Testis (tissue), 2 donors: ENCODE data around the gene MACROD2.

ENCODE experiments used
- POLR2A ChIP-seq: fragments of 450-650 bp; IDR thresholded peaks from one replicate; pipeline ENCODE4 v1.6.1; 2017; ENCODE audit warnings: antibody characterized with exemption, mild to moderate bottlenecking, moderate library complexity
- TF ChIP-seq, protein P1 (sequence below), 3 experiments: fragments of 450-650 bp in 2 of 3; fragments of 200-600 bp in 1 of 3; sonication (generic) in 1 of 3; IDR thresholded peaks; one replicate each; pipeline ENCODE4 v1.5.1; 2016 to 2019; ENCODE audit warnings: antibody characterized with exemption in 3 of 3, mild to moderate bottlenecking in 2 of 3, moderate library complexity in 1 of 3

DNA sequence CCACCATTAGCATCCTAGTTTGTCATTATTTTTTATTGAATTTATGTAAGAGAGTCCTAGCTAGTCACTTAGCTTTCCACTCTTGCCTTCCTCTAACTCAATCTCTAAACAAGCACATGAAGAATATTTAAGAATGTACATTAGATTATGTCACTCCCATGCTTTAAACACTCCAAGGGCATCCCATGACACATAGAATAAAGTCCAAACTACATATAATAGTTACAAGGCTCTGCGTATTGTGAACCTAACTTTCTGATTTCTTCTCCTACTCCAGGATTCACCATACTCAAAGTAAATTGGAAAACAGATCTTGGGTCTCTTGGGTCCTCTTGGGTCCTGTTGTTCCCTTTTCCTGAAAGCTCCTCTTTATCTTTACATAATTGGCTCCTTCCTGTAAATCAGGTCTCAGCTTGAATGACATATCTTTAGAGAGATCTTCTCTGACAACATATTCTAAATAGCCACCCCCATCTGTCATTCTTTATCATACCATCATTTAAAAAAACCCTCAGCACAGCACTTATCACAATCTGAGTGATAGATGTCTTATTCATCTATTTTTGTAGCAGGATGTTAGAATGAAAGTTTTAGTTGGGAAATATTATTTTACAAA is 1384.5 kb downstream of the MACROD2 start:
- TF ChIP-seq, protein P1, sequence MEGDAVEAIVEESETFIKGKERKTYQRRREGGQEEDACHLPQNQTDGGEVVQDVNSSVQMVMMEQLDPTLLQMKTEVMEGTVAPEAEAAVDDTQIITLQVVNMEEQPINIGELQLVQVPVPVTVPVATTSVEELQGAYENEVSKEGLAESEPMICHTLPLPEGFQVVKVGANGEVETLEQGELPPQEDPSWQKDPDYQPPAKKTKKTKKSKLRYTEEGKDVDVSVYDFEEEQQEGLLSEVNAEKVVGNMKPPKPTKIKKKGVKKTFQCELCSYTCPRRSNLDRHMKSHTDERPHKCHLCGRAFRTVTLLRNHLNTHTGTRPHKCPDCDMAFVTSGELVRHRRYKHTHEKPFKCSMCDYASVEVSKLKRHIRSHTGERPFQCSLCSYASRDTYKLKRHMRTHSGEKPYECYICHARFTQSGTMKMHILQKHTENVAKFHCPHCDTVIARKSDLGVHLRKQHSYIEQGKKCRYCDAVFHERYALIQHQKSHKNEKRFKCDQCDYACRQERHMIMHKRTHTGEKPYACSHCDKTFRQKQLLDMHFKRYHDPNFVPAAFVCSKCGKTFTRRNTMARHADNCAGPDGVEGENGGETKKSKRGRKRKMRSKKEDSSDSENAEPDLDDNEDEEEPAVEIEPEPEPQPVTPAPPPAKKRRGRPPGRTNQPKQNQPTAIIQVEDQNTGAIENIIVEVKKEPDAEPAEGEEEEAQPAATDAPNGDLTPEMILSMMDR (IDR thresholded peaks at IDR 0.05) = no peak
- no peak for TF ChIP-seq POLR2A
